Brain microvascular endothelial cell (primary cell): ENCODE results near the gene ZDHHC11B.

Experiments used
- DNase-seq: peaks from one replicate; pipeline ENCODE4 v3.0.0-alpha.2; 2020
- H3K27ac ChIP-seq: fragments of 250-450 bp; sonication (Bioruptor Pico); 2 replicates; pipeline ENCODE4 v1.5.1; 2020; ENCODE audit warnings: mild to moderate bottlenecking, moderate library complexity
- H3K27me3 ChIP-seq: fragments of 250-450 bp; sonication (Bioruptor Pico); replicated peaks from 2 replicates; pipeline ENCODE4 v1.5.1; 2020; ENCODE audit warnings: mild to moderate bottlenecking
- H3K36me3 ChIP-seq: fragments of 250-450 bp; sonication (Bioruptor Pico); replicated peaks from 2 replicates; pipeline ENCODE4 v1.5.1; 2020; ENCODE audit warnings: mild to moderate bottlenecking
- H3K4me3 ChIP-seq: 2 replicates; pipeline ENCODE4 v1.5.1; 2011; ENCODE audit warnings: low read depth, mild to moderate bottlenecking, control low read depth, low read length, moderate library complexity
- CTCF ChIP-seq: IDR thresholded peaks from 2 replicates; pipeline ENCODE4 v1.5.1; 2011; ENCODE audit warnings: low read depth, mild to moderate bottlenecking, moderate library complexity, low read length, control low read depth, inconsistent platforms; ENCODE audit errors: missing control alignments
- in situ Hi-C: cut with HindIII; loops from 2 replicates; pipeline ENCODE4 v1.10.0; 2017; ENCODE audit warnings: low sequenced_read_pairs, low pct_ligation_motif_present

ZDHHC11B gene

GRCh38 chr5:674630-675011, 109.9 kb downstream of the ZDHHC11B start:
- in situ Hi-C loops: no loop called here
- DNase-seq: no peak

GRCh38 chr5:673831-674629, 110.5 kb downstream of the ZDHHC11B start:
- Histone ChIP-seq H3K27ac (no peak overlapping the region), H3K27me3 (peaks cover 6% of the 10 kb centered on the region), H3K36me3 (no peaks in the 10 kb centered on the region), H3K4me3 (no peak overlapping the region)
- no peak for DNase-seq
- no peak for TF ChIP-seq CTCF
- in situ Hi-C loops: no loop called here

More at GRCh38 chr5:674630-675011, 109.9 kb downstream of the ZDHHC11B start:
- Histone ChIP-seq H3K36me3 (no peaks in the 10 kb centered on the region), H3K4me3 (no peak overlapping the region), H3K27ac (no peak overlapping the region), H3K27me3 (peaks cover 6% of the 10 kb centered on the region)
- no peak for TF ChIP-seq CTCF

- DNase-seq: no peak
- in situ Hi-C loops: no loop called here
- no peak for TF ChIP-seq CTCF
- no peaks in the 10 kb centered on the region for H3K36me3 ChIP-seq
- peaks cover 6% of the 10 kb centered on the region for H3K27me3 ChIP-seq
- no peak overlapping the region for H3K27ac ChIP-seq
- H3K4me3 ChIP-seq: no peak overlapping the region
Measured at GRCh38 chr5:673161-673830, 111.2 kb downstream of the ZDHHC11B start.

- in situ Hi-C loops: no loop called here
- H3K4me3 ChIP-seq: no peak overlapping the region
- peak overlapping the region; percentile 37 for H3K27ac ChIP-seq
Measured at GRCh38 chr5:672329-673160, 112.0 kb downstream of the ZDHHC11B start.

More at GRCh38 chr5:672329-673160, 112.0 kb downstream of the ZDHHC11B start:
- peak; percentile 94 for DNase-seq
- TF ChIP-seq CTCF: no peak
- Histone ChIP-seq H3K36me3 (no peaks in the 10 kb centered on the region), H3K27me3 (peaks cover 6% of the 10 kb centered on the region)
